AG04449 (cell line): ENCODE results near the gene DIPK1A.

ENCODE experiments used
- CTCF ChIA-PET: fragments of 350-600 bp; formaldehyde crosslinking; extraction: SDS; loops from one replicate; lab custom pipeline; 2021; ENCODE audit warnings: antibody characterized with exemption; lab: Yijun Ruan, JAX
- POLR2A ChIA-PET: fragments of 400-600, 350-600 bp; formaldehyde crosslinking; extraction: SDS; loops from one replicate; lab custom pipeline; 2020; ENCODE audit warnings: antibody characterized with exemption, inconsistent platforms; lab: Yijun Ruan, JAX
- DNase-seq: peaks from one replicate; pipeline ENCODE4 v3.0.0-alpha.2; 2010; ENCODE audit warnings: low read depth, low spot score
- H3K4me3 ChIP-seq: 2 replicates; pipeline ENCODE4 v1.5.1; 2011; ENCODE audit warnings: low read depth, mild to moderate bottlenecking, control low read depth, low read length
- TF ChIP-seq, protein P1 (sequence below): IDR thresholded peaks from one replicate; pipeline ENCODE4 v1.5.1; 2011; ENCODE audit warnings: mild to moderate bottlenecking, moderate library complexity, low read length, control low read depth, inconsistent platforms; ENCODE audit not compliant: insufficient read depth; ENCODE audit errors: missing control alignments

The DIPK1A gene

DNA sequence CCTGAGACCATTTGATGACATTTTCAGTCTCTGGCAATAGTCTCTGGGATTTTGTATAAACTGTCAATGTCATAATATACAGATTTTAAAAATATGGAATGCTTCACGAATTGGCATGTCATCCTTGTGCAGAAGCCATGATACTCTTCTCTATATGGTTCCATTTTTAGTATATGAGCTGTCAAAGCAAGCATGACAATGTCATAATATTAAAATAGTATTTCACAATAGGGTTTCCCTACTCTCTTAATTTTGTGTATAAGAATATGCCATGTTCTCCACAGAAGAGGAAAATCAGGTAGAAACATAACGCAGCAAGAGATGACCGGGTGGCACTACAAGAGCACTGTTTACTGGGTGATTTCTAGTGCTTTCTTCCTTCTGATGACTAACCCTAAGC lies 8.3 kb upstream of the DIPK1A start:
- TF ChIP-seq, protein P1, sequence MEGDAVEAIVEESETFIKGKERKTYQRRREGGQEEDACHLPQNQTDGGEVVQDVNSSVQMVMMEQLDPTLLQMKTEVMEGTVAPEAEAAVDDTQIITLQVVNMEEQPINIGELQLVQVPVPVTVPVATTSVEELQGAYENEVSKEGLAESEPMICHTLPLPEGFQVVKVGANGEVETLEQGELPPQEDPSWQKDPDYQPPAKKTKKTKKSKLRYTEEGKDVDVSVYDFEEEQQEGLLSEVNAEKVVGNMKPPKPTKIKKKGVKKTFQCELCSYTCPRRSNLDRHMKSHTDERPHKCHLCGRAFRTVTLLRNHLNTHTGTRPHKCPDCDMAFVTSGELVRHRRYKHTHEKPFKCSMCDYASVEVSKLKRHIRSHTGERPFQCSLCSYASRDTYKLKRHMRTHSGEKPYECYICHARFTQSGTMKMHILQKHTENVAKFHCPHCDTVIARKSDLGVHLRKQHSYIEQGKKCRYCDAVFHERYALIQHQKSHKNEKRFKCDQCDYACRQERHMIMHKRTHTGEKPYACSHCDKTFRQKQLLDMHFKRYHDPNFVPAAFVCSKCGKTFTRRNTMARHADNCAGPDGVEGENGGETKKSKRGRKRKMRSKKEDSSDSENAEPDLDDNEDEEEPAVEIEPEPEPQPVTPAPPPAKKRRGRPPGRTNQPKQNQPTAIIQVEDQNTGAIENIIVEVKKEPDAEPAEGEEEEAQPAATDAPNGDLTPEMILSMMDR, result no peak
- CTCF ChIA-PET, result interaction anchor here (1.0 to 7.3 kb wide), 10 partner anchors 8 to 111 kb away, joined by 3 to 42 read pairs (median 5); partner anchors contain the start of gene DIPK1A
- DNase-seq, result no peak
- no peak overlapping the region for H3K4me3 ChIP-seq
- POLR2A ChIA-PET, result no interaction called here

DNA sequence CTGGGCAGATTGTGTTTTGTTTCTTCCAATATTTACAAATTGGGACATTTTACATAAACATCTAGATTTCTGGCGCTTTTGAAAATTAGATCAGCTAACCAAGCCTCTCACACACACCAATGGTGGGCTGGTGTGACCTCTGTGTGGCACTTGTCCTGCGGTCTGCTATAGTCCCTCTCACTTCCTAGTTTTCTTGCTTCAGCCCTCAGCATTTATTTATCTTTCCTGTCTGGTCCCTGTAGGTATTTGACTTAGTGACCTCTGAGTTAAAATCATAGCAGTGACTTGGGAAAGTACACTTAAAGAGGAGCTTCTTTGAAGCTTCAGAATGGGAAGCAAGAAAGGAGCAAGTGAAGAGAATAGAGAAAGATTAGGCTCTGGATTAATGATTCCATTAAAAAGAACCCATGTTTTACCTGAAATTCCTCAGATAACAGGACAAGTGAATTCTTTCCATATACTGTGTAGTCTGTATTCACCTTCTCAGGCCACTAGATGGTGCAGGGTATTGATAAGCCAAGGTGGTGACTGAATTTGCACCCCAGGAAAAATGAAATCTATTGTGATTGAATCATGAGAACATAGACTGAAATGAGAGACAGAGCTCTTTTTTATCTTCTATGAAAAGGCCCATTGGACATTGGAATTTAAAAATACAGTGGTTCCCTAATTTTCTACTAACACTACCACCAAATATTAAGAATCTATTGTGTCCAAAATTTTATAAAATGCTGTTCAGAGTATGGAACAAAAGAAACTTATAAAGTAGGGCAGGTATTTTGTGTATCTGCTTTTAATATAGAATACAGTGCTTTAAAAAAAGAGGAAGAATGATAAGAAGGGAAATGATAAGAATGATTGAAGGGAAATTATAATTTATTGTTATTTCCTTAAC lies 7.1 kb upstream of the DIPK1A start:
- POLR2A ChIA-PET, result no interaction called here
- TF ChIP-seq, protein P1, result peak; percentile 31
- CTCF ChIA-PET, result interaction anchor here (0.8 to 2.7 kb wide), 19 partner anchors 10 to 118 kb away, joined by 3 to 24 read pairs (median 4); no protein-coding TSS in a partner anchor
- no peak overlapping the region for H3K4me3 ChIP-seq
- no peak for DNase-seq

DNA sequence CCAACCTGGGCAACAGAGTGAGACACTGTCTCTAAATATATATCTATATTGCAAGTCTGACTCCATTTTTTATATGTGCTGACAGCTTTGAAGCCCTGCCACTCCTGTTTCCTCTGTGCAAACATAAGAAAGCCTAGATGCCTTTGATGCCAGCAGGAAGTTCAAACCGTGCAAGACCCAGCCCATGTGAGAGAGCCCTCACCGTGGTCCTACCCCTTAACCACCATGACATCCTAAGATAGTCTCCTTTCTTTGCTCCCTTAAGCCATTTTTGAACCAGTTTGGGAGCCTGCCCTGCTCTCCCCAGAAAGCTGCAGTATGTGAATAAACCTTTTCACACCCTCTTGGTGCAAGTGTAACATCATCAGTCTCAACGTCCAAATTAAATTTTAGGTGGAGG lies 3.7 kb upstream of the DIPK1A start:
- DNase-seq, result no peak

DNA sequence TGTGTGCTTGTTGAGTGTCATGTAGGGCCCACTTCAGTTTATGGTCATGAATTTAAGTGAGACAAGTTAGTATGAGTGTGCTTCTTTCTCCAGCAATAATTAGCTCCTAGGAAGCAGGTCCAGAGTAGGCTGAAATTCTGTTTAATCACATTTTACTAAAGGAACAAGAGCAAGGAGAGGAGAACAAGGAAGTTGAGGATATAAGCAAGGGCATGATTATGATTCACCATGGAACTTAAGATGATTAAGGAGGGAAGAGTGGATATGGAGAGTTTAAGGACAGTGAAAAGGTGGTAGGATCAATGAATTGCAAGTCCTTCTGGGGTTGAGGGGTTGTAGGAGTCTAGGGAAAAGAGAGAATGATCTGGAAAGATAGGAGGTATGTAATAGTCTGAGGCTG lies 3.1 kb upstream of the DIPK1A start:
- DNase-seq, result no peak
- POLR2A ChIA-PET, result no interaction called here
- H3K4me3 ChIP-seq, result no peak overlapping the region
- CTCF ChIA-PET, result interaction anchor here (1.4 to 5.5 kb wide), 3 partner anchors 9 to 105 kb away, joined by 3 to 97 read pairs (median 42); no protein-coding TSS in a partner anchor
- TF ChIP-seq, protein P1, result no peak

More for the DNA sequence above, 3.7 kb upstream of the DIPK1A start:
- H3K4me3 ChIP-seq, result no peak overlapping the region
- ChIA-PET POLR2A (no interaction called here), CTCF (interaction anchor here (1.4 kb wide), 1 partner anchor 97 kb away, joined by 3 read pairs; no protein-coding TSS in a partner anchor)
- TF ChIP-seq, protein P1, result no peak

DNA sequence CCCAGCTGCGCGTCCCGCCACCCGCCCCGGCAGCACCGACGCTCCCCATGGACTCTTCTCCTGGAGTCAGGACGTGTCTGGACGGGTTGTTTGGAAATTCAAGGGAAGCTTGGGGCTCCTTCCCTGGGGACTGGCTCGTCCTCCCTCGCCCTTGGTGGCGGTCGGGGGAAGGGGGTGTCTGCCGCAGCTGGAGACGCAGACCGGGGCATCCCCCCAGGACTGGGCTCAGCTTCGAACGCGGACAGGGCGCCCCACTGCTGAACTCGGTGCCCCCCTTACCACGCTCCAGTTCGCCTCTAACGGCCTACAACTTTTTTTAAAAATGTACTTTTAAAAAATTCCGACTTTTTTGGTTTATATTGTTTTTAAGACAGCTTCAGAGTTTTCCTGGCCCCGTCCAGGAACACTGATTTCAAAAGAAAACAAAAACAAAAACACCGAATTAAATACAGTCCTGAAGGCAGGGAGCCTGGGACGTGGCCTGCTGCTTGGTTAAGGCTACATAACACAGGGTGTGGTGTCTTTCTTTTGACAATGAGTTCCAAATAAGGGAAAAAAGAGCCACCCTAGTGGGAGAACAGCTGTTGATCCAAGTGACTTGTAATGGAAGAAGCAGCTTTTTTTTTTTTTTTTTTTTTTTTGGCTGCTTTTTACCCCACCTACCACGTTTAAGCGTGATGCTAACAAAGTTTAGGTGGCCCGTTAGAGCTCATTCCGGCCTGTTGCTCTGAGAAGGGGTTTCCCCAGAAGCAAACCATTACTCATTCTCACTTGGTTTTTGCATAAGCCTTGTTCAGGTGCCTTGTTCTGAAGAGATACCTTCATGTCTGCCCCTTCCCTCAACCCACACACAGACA lies 862 bp upstream of the DIPK1A start:
- no peak for DNase-seq
- CTCF ChIA-PET, result interaction anchor here (0.7 to 5.5 kb wide), 17 partner anchors 11 to 130 kb away, joined by 3 to 97 read pairs (median 4); partner anchors contain the start of gene RPL5
- POLR2A ChIA-PET, result interaction anchor here (0.6 to 1.1 kb wide), 4 partner anchors 27 to 609 kb away, joined by 3 to 4 read pairs (median 3); partner anchors contain the start of gene RPL5

More for the DNA sequence above, 862 bp upstream of the DIPK1A start:
- H3K4me3 ChIP-seq, result peak overlapping the region; percentile 79
- TF ChIP-seq, protein P1, result no peak
